HG03060 (cell line): ENCODE measurements around the gene NHLRC2.
"Not testable (repeated sequence)": the region's sequence is repeated elsewhere in the genome, so short reads cannot be mapped to it uniquely, and the experiment has no call there.

Experiments used
- ATAC-seq: cut with Tn5 transposase; IDR thresholded peaks from one replicate; pipeline ENCODE4 v1.9.1; 2021; ENCODE audit warnings: low read depth, moderate number of reproducible peaks; ENCODE audit not compliant: unreplicated experiment

Gene NHLRC2

GRCh38 chr10:113932854-113933253, 78.4 kb downstream of the NHLRC2 start:
- ATAC-seq = no peak

DNA sequence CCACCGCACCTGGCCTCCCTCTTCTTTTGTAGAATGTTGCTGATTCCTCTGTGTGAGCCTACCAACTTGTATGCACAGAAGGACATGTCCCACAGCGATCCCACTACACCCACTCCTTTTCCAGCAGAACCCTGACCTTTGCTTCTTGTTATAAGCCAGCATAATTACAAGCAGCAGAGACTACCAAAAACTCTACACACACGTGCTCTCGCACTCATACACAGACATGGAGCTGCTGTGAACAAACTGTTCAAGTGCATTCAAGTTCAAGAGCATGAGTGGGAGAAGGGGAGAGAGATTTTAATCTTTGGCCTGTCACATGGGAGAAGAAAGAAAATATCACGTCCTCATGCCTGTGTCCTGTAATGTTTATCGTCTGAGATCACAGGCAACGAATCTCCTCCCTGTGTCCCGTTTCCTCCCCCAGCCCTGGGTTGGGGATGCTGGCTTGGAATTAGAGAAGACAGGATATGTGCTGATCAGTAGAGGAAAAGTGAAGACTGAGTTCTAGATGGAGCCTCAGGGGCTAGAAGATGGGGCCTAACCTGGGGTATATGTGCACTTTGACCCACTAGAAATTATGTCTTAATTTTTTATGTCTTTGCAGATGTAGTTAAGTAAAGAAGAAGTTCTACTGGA, 79.6 kb downstream of the NHLRC2 start:
- ATAC-seq = no peak

DNA sequence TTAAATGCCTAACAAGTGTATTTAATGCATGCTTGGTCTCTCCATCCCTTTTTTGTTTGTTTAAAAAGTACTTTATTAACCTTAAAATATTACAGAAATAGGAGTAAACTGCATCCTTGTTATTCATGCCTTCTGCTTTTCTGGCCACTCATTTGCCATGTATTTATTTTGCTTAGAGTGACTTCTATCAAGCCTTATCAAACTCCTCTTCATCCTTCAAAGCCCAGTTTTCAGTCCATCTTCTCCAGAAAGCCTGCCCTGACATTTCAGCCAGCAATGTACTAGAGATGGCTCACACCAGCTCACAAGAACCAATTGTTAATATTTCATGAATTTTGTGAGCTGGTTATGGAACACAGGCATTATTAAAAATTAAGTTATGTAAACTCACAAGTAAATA, 82.8 kb downstream of the NHLRC2 start:
- no peak for ATAC-seq

- no peak for ATAC-seq
Observed at GRCh38 chr10:113937756-113938155, 83.3 kb downstream of the NHLRC2 start.

DNA sequence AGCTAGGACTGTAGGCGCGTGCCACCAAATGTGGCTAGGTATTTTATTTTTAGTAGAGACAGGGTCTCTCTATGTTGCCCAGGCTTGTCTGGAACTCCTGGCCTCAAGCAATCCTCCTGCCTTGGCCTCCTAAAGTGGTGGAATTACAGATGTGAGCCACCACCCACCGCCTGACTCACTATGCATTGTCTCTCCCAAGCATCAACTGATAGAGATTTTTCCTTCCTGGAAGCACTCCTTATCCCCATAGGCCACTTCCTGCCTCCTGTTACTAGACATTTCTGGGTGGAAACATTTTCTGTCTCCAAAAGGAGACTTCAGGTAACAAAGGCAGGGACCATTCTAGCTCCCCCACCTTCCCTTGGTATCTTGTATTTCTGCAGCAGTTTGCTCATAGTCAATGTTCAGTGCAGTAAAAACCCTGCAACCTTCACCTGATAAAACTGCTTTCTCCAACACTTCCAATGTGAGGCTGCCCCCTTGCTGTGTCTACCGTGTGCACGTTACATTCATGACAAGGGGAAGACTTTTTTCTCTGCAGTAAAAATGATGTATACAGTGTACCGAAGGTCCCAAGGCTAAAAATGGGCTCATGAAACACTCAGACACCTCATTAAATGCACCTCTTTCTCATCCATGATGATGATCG, 84.9 kb downstream of the NHLRC2 start:
- no peak for ATAC-seq

GRCh38 chr10:113941140-113941539, 86.7 kb downstream of the NHLRC2 start:
- no peak for ATAC-seq

DNA sequence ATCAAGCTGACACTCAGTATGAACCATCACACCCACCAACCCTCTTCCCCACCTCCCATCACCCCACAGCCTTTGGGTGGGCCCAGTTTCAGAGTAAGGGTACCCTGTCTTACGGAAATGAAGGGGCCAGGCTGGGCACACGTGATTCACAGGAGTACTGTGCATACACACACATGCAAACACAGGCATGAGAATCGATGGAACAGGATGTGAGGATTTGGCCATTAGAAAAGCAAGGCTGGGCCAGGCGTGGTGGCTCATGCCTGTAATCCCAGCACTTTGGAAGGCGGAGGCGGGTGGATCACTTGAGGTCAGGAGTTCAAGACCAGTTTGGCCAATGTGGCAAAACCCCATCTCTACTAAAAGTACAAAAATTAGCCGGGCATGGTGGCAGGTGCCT, 88.7 kb downstream of the NHLRC2 start:
- ATAC-seq = not testable (repeated sequence)

- no peak for ATAC-seq
Observed at GRCh38 chr10:113945075-113945686, 90.7 kb downstream of the NHLRC2 start.

- ATAC-seq = no peak
Observed at GRCh38 chr10:113945687-113946085, 91.2 kb downstream of the NHLRC2 start.

DNA sequence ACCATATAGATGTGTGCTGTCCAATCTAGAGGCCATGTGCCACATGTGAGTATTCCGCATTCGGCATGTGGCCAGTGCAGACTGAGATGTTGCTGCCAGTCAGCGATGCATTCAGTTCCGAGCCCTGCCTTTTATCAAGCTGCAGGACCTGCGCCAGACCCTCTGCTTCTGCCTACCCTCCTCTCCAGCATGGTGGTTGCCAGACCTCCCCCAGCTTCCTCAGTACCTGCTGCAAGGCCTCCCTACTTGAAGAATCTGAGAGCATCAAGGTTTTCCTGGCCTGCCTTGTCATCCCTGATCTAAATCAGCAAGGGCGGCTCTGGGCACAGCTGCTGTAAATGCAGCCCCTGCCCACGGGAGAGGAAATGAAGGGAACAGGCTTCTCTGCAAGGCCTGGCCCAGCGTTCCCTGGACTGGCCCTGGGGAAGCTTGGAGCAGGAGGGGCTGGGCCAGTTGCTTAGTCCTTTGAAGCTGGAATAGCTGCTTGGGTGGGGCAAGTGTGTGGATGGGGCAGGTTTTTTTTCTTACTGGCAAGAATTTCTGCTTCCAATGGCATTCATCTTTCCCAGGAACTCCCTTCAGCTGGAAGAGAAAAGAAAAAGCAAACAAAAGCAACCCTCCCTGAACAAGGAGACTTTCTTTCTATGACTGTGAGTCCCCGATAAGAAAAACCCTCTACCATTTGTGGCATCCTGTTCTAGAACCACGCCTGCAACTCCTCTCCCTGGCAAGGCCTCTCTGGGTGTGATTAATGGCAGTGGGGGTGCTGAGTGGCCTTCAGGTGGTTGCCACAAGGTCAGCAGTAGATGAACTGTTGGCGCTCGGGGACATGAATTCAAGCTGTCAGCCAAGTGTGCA, 93.0 kb downstream of the NHLRC2 start:
- no peak for ATAC-seq

GRCh38 chr10:113948048-113948447, 93.6 kb downstream of the NHLRC2 start:
- ATAC-seq = no peak

GRCh38 chr10:113950268-113950667, 95.8 kb downstream of the NHLRC2 start:
- no peak for ATAC-seq

DNA sequence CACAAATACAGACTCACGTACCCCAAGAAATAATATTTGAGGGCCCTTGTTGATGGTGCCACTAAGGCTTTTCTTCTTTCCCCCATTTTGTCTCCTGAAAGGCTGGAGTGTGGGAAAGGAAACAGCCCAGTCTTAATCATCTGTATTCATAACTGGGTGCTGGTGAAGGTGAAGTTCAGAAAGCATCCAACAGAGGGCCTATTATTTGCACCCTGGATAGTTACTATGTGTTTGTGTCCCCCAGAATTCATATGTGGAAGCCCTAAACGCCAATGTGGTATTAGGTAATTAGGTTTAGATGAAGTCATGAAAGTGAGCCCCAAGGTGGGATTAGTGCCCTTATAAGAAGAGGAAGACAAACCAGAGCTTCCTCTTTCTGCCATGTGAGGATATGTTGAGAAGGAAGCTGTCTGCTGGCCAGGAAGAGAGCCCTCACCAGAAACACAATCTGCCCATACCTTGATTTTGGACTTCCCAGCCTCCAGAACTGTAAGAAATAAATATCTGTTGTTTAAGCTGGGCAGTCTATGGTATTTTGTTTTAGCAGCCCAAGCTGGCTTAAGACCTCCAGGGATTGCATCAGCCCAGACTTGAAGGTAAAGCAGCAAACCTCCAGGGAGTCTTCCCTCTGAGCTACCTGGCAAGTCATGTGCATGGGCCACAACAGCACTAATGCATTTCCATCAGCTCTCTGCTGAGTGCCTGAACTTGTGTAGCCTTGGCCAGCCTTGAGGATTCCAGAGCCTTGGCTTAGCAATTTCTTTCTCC, 99.2 kb downstream of the NHLRC2 start:
- ATAC-seq = no peak

DNA sequence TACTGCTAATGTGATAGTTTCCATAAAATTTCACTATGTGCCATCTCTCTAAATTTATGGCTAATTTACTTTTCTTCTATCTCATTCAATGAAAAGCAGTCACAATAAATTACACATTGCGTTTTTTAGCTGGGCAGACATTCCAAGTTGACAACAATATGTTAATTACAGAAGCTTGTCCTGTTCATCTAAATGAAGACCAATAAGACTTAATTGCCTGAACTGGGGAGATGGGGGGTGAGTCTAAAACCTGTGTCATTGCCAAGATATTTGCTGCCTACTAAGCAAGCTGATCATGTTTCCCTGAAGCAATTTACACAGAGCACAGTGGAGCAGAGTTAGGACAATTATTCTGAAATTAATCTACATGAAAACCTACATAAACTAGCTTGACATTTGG, 99.9 kb downstream of the NHLRC2 start:
- ATAC-seq = no peak

GRCh38 chr10:113957013-113957412, 102.6 kb downstream of the NHLRC2 start:
- ATAC-seq = no peak

GRCh38 chr10:113958631-113959382, 104.3 kb downstream of the NHLRC2 start:
- no peak for ATAC-seq

DNA sequence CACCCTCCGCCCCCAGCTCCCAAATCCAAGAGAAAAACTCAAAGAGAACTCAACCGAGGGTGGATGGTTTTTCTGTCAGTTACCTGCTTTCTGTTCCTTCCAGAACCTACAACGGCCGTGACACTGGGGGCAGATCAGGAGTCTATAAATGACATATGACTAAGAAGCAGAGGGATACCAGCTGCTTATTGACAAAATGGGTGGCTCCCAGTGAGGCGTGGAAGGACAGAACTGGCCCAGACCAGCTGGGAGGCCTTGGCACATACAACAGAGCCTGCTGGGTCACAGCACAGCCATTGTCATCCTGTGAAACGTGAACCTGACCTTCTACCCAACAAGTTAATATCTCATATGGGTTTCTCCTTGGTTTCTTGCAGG, 104.9 kb downstream of the NHLRC2 start:
- peak; percentile 29 for ATAC-seq

GRCh38 chr10:113960617-113961181, 106.2 kb downstream of the NHLRC2 start:
- ATAC-seq = peak; percentile 26
